HCT116 (cell line): ENCODE measurements around the gene GP1BB. TPM values are rescaled to one million over a fixed set of nuclear protein-coding genes. Genes with fewer than 3 reads are reported as not detected.

ENCODE experiments used
- ATAC-seq: fragments of 200-7000 bp; cut with Tn5 transposase; 2 replicates; pipeline ENCODE4 v1.9.1; 2020; ENCODE audit warnings: mild to moderate bottlenecking, moderate library complexity
- BruUV-seq: library from RNA; stranded (reverse); fragments of 400-500 nt; replicated peaks from 2 replicates; lab custom pipeline; 2021; lab: Mats Ljungman, UMichigan
- CTCF ChIA-PET: fragments of 300-600 bp; sonication (Branson Sonifier 250); formaldehyde crosslinking; loops from one replicate; lab custom pipeline; 2021; ENCODE audit warnings: antibody characterized with exemption; lab: Charles Lee
- POLR2A ChIA-PET: fragments of 300-600, 350-600 bp; sonication (Branson Sonifier 250); formaldehyde crosslinking; loops from one replicate; lab custom pipeline; 2021; ENCODE audit warnings: antibody characterized with exemption; lab: Charles Lee
- RAD21 ChIA-PET, 2 experiments: fragments of 300-600 bp; sonication (Branson Sonifier 250); formaldehyde crosslinking; loops; one replicate each; lab custom pipeline; 2023; ENCODE audit warnings: low total read pairs in 2 of 2; ENCODE audit not compliant: uncharacterized antibody in 2 of 2, unreplicated experiment in 2 of 2, low non-redundant PET in 1 of 2; lab: Charles Lee
- DNase-seq: peaks from one replicate; pipeline ENCODE4 v3.0.0-alpha.2; 2010; ENCODE audit warnings: low read depth, low spot score
- H2AFZ ChIP-seq: fragments of 200-600 bp; shearing (Covaris generic), sonication (generic); 2 replicates; pipeline ENCODE4 v1.6.1; 2017; ENCODE audit warnings: low read depth, mixed run types, mixed read lengths, antibody characterized with exemption, low read length; ENCODE audit not compliant: poor library complexity, severe bottlenecking
- H3K27ac ChIP-seq: 2 replicates; pipeline ENCODE4 v1.5.1; 2012; ENCODE audit warnings: low read depth, low read length
- H3K27me3 ChIP-seq: fragments of 200-600 bp; sonication (generic); 2 replicates; pipeline ENCODE4 v1.6.1; 2016; ENCODE audit warnings: mixed run types, low read length, mixed read lengths; ENCODE audit not compliant: insufficient read depth
- H3K36me3 ChIP-seq, 2 experiments: fragments of 200-500 bp in 1 of 2; fragments of 200-600 bp in 1 of 2; sonication (Bioruptor generic) in 1 of 2; sonication (generic) in 1 of 2; 2 replicates each; pipeline versions ENCODE4 v1.5.1 to v1.6.1; 2014 to 2016; ENCODE audit warnings: low read length in 2 of 2, inconsistent platforms in 1 of 2, mixed read lengths in 1 of 2, mixed run types in 1 of 2; ENCODE audit not compliant: insufficient read depth in 2 of 2, control insufficient read depth in 1 of 2
- H3K4me1 ChIP-seq, 2 experiments: fragments of 200-600 bp in 1 of 2; sonication (generic) in 1 of 2; 2 replicates each; pipeline versions ENCODE4 v1.5.1 to v1.6.1; 2012 to 2017; ENCODE audit warnings: low read length in 2 of 2, inconsistent platforms in 1 of 2, mild to moderate bottlenecking in 1 of 2, mixed read lengths in 1 of 2, mixed run types in 1 of 2, moderate library complexity in 1 of 2; ENCODE audit not compliant: insufficient read depth in 2 of 2, control insufficient read depth in 1 of 2
- H3K4me2 ChIP-seq: fragments of 200-600 bp; sonication (generic); 2 replicates; pipeline ENCODE4 v1.6.1; 2017; ENCODE audit warnings: mixed run types, low read length, mixed read lengths
- H3K4me3 ChIP-seq, 2 experiments: fragments of 200-600 bp in 1 of 2; sonication (generic) in 1 of 2; replicated peaks in 1 of 2; 2 replicates each; pipeline ENCODE4 v1.5.1; 2011 to 2016; ENCODE audit warnings: low read length in 2 of 2, control low read depth in 1 of 2, low read depth in 1 of 2, mild to moderate bottlenecking in 1 of 2, mixed read lengths in 1 of 2, mixed run types in 1 of 2
- H3K79me2 ChIP-seq: fragments of 200-600 bp; sonication (generic); 2 replicates; pipeline ENCODE4 v1.6.1; 2017; ENCODE audit warnings: mild to moderate bottlenecking, mixed run types, low read length, moderate library complexity, mixed read lengths; ENCODE audit not compliant: insufficient read depth
- H3K9ac ChIP-seq: fragments of 200-600 bp; sonication (generic); 2 replicates; pipeline ENCODE4 v1.6.1; 2016; ENCODE audit warnings: low read length, mixed read lengths
- H3K9me2 ChIP-seq: fragments of 200-600 bp; sonication (generic), shearing (Covaris generic); 2 replicates; pipeline ENCODE4 v1.6.1; 2017; ENCODE audit warnings: mixed run types, mild to moderate bottlenecking, moderate library complexity; ENCODE audit not compliant: insufficient read depth
- H3K9me3 ChIP-seq, 2 experiments: fragments of 200-500 bp in 1 of 2; fragments of 200-600 bp in 1 of 2; sonication (Bioruptor generic) in 1 of 2; sonication (generic) in 1 of 2; 2 replicates each; pipeline ENCODE4 v1.6.1; 2014 to 2017; ENCODE audit warnings: low read length in 2 of 2, mixed read lengths in 2 of 2, inconsistent platforms in 1 of 2, low read depth in 1 of 2, mild to moderate bottlenecking in 1 of 2, mixed run types in 1 of 2, moderate library complexity in 1 of 2; ENCODE audit not compliant: control insufficient read depth in 1 of 2, insufficient read depth in 1 of 2
- H4K20me1 ChIP-seq: fragments of 200-600 bp; sonication (generic), shearing (Covaris generic); 2 replicates; pipeline ENCODE4 v1.6.1; 2017; ENCODE audit warnings: mixed run types, mild to moderate bottlenecking, moderate library complexity; ENCODE audit not compliant: insufficient read depth
- CEBPB ChIP-seq: IDR thresholded peaks from 2 replicates; pipeline ENCODE4 v1.6.1; 2012; ENCODE audit warnings: low read depth
- EGR1 ChIP-seq: IDR thresholded peaks from 2 replicates; pipeline ENCODE4 v1.6.1; 2012; ENCODE audit warnings: low read depth
- ELF1 ChIP-seq: IDR thresholded peaks from 2 replicates; pipeline ENCODE4 v1.6.1; 2012; ENCODE audit warnings: low read depth, borderline replicate concordance
- EZH2 ChIP-seq: fragments of 200-600 bp; sonication (generic); IDR thresholded peaks from 2 replicates; pipeline ENCODE4 v1.6.1; 2017; ENCODE audit warnings: antibody characterized with exemption, mixed run types
- FOSL1 ChIP-seq: IDR thresholded peaks from 2 replicates; pipeline ENCODE4 v1.6.1; 2012; ENCODE audit warnings: low read depth
- JUND ChIP-seq: IDR thresholded peaks from 2 replicates; pipeline ENCODE4 v1.6.1; 2012
- POLR2AphosphoS5 ChIP-seq: IDR thresholded peaks from 2 replicates; pipeline ENCODE4 v1.6.1; 2011; ENCODE audit warnings: mild to moderate bottlenecking, low read depth, low read length, moderate library complexity
- RAD21 ChIP-seq: IDR thresholded peaks from 2 replicates; pipeline ENCODE4 v1.6.1; 2012; ENCODE audit warnings: low read depth, mild to moderate bottlenecking
- SP1 ChIP-seq: IDR thresholded peaks from 2 replicates; pipeline ENCODE4 v1.6.1; 2012; ENCODE audit warnings: low read depth
- YY1 ChIP-seq: IDR thresholded peaks from 2 replicates; pipeline ENCODE4 v1.6.1; 2011; ENCODE audit warnings: low read length, low read depth, moderate library complexity, mild to moderate bottlenecking; ENCODE audit not compliant: insufficient replicate concordance; ENCODE audit errors: extremely low read depth
- ZFX ChIP-seq: fragments of 450-650 bp; IDR thresholded peaks from 2 replicates; pipeline ENCODE4 v1.6.1; 2017
- ZNF274 ChIP-seq: fragments of 200-500 bp; sonication (Bioruptor generic); IDR thresholded peaks from 2 replicates; pipeline ENCODE4 v1.6.1; 2014; ENCODE audit warnings: mild to moderate bottlenecking, low read depth, low read length, inconsistent platforms
- intact Hi-C: fragments of 100-400 bp; cut with micrococcal nuclease; formaldehyde crosslinking; loops from 2 replicates; pipeline ENCODE4 v1.10.0; 2022
- total RNA-seq: library from RNA; stranded (reverse); gene quantifications from one replicate; pipeline ENCODE4 v1.2.1, GENCODE V29; 2021; ENCODE audit not compliant: unreplicated experiment
- TF ChIP-seq, protein P1 (sequence below): IDR thresholded peaks from 2 replicates; pipeline ENCODE4 v1.6.1; 2012
- TF ChIP-seq, protein P2 (sequence below): IDR thresholded peaks from 2 replicates; pipeline ENCODE4 v1.6.1; 2012; ENCODE audit warnings: low read depth

The GP1BB gene
- total RNA-seq, 1 experiment from 2014 or later = 4.8 TPM

DNA sequence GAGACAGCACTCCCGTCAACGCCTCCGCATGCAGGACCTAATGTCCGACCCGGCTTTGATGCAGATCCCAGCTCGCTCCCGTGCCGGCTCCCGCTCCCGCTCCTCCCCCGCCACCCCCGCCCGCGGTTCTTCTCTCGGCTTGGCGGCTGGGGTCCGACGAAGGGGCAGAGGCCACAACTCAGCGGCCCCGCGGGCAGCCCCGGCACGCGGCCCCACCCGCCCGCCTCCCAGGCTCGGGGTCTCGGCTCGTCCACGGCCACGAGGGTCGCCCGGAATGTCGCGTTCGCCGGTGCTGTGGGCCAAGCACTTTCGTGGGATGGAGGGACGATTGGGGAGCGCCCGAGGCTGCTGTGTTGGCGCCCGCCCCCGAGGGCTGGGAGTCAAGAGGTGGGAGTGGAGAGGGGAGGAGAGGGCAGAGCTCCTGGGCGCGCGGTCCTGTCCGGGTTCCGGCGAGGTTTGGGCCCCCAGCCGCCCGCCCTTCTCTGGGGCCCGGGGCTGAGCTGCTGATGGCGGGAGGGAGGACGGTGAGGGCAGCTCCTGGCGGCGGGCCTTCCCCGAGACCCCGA is 31.9 kb downstream of the GP1BB start:
- no peak overlapping the region for H3K4me2 ChIP-seq
- ChIA-PET RAD21 (no interaction called here), CTCF (no interaction called here), POLR2A (no interaction called here)
- no peak overlapping the region for H3K27ac ChIP-seq
- BruUV-seq = no TSS peak
- peaks cover 4 to 16% of the 10 kb centered on the region in 2 experiments; a peak in 3 of 4 replicates for H3K4me1 ChIP-seq
- no peaks in the 10 kb centered on the region for H3K36me3 ChIP-seq
- H3K4me3 ChIP-seq = no peak overlapping the region
- H3K9me3 ChIP-seq = no peaks in the 10 kb centered on the region
- intact Hi-C loops = no loop called here
- no peaks in the 10 kb centered on the region for H3K27me3 ChIP-seq
- DNase-seq = no peak
- H3K9me2 ChIP-seq = no peaks in the 10 kb centered on the region
- H3K79me2 ChIP-seq = no peaks in the 10 kb centered on the region
- no peaks in the 10 kb centered on the region for H4K20me1 ChIP-seq
- H3K9ac ChIP-seq = no peak overlapping the region
- no peak for ATAC-seq
- no peak overlapping the region for H2AFZ ChIP-seq
- TF ChIP-seq CEBPB (no peak), RAD21 (no peak), POLR2AphosphoS5 (no peak), ZFX (no peak), SP1 (no peak), FOSL1 (no peak)

DNA sequence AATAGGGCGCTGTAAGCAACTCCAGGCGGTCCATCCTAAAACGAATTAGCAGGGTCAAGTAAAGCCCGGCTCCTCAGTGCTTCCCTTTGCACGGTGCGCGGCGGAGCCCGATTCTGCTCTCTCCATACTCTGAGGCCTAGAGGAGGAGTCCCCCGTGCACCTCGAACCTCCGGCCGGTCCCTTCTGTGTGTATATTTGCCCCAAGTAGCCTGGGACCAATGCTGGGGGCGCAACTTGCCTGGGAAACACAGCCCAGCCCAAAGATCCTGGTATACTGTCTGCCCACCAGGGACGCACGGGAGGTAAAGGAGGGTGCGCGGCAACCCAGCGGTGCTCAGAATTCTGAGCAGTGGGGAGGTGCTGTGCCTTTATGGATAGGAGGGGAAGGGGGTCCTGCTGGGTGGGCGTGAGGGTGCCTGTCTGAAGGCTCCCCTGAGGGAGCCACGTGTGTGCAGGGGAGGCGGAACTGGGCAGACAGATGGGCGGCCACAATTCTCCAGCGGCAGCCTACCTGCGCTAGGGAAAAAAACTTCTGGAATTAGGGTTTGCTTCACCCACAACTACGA is 32.5 kb downstream of the GP1BB start:
- ATAC-seq (no peak), DNase-seq (no peak)
- Histone ChIP-seq H3K79me2 (no peaks in the 10 kb centered on the region), H3K4me1 (peaks cover 4 to 16% of the 10 kb centered on the region in 2 experiments; a peak in 3 of 4 replicates), H3K9me2 (no peaks in the 10 kb centered on the region), H3K4me2 (peak overlapping the region; percentile 68), H3K4me3 (peak overlapping the region; percentile 32 to 53; a peak in 3 of 4 replicates), H3K27me3 (no peaks in the 10 kb centered on the region), H3K9me3 (no peaks in the 10 kb centered on the region), H3K27ac (no peak overlapping the region; the same call in 1 of the 2 replicates), H3K9ac (no peak overlapping the region), H4K20me1 (no peaks in the 10 kb centered on the region), H2AFZ (no peak overlapping the region), H3K36me3 (no peaks in the 10 kb centered on the region)
- ChIA-PET CTCF (interaction anchor here (0.8 to 3.1 kb wide), 12 partner anchors 9 to 459 kb away, joined by 3 to 28 read pairs (median 4); no protein-coding TSS in a partner anchor), RAD21 (interaction anchor here (0.8 to 1.8 kb wide), 4 partner anchors 25 to 154 kb away, joined by 3 to 14 read pairs (median 5); no protein-coding TSS in a partner anchor), POLR2A (interaction anchor here (1.0 kb wide), 1 partner anchor 9 kb away, joined by 4 read pairs; no protein-coding TSS in a partner anchor)
- no TSS peak for BruUV-seq
- intact Hi-C loops = loop anchor here (1.0 to 2.0 kb wide), 2 partner anchors 25 to 154 kb away; no protein-coding TSS in a partner anchor
- TF ChIP-seq ZFX (no peak), FOSL1 (no peak), CEBPB (no peak), JUND (no peak), ELF1 (no peak), EGR1 (no peak), EZH2 (no peak), POLR2AphosphoS5 (no peak), ZNF274 (no peak), YY1 (no peak)
- TF ChIP-seq, protein P1, sequence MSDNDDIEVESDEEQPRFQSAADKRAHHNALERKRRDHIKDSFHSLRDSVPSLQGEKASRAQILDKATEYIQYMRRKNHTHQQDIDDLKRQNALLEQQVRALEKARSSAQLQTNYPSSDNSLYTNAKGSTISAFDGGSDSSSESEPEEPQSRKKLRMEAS = no peak
- TF ChIP-seq, protein P2, sequence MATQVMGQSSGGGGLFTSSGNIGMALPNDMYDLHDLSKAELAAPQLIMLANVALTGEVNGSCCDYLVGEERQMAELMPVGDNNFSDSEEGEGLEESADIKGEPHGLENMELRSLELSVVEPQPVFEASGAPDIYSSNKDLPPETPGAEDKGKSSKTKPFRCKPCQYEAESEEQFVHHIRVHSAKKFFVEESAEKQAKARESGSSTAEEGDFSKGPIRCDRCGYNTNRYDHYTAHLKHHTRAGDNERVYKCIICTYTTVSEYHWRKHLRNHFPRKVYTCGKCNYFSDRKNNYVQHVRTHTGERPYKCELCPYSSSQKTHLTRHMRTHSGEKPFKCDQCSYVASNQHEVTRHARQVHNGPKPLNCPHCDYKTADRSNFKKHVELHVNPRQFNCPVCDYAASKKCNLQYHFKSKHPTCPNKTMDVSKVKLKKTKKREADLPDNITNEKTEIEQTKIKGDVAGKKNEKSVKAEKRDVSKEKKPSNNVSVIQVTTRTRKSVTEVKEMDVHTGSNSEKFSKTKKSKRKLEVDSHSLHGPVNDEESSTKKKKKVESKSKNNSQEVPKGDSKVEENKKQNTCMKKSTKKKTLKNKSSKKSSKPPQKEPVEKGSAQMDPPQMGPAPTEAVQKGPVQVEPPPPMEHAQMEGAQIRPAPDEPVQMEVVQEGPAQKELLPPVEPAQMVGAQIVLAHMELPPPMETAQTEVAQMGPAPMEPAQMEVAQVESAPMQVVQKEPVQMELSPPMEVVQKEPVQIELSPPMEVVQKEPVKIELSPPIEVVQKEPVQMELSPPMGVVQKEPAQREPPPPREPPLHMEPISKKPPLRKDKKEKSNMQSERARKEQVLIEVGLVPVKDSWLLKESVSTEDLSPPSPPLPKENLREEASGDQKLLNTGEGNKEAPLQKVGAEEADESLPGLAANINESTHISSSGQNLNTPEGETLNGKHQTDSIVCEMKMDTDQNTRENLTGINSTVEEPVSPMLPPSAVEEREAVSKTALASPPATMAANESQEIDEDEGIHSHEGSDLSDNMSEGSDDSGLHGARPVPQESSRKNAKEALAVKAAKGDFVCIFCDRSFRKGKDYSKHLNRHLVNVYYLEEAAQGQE = no peak
